CD4-positive, alpha-beta T cell treated with Interleukin-15 for 1 hour (primary cell): ENCODE results near the gene FCN1.

Source experiments
- DNase-seq: peaks from one replicate; pipeline ENCODE4 v3.0.0-alpha.2; 2020

Gene FCN1

DNA sequence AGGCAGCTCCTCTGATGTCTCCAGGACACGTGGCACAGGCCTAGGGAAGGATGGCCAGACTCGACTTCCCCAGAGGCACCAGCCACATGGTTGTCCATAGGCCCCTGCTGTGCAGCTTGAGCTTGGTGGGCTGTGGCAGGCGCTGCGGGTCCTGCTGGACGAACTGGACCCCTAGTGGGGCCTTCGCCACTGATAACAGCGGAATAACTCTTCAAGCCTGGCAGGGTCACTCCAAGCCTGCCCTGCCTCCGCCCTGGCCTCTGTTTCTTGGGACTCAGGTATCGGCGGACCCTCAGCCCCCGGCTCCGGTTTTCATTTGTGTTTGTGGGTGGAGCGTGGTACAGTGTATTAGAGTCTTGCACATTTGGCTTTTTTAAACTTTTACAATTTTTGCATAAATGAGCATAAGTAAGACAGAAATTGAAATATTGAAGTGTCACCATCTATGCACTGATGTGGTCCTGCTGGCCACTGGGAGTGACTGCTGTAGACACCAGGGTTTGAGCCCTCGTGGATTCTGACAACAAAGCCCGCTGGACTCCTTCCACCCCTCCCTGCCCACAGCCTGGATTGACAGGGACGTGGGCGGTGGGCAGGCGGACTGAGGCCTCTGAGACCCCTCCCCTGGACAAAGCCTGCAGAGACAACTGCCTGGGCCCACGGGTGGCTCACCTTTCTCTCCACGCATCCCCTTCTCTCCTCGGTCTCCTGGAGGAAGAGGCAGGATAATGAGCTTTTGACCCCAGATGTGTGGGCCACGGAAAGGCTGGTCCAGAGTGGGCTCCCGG lies 3.8 kb downstream of the FCN1 start:
- no peak for DNase-seq

DNA sequence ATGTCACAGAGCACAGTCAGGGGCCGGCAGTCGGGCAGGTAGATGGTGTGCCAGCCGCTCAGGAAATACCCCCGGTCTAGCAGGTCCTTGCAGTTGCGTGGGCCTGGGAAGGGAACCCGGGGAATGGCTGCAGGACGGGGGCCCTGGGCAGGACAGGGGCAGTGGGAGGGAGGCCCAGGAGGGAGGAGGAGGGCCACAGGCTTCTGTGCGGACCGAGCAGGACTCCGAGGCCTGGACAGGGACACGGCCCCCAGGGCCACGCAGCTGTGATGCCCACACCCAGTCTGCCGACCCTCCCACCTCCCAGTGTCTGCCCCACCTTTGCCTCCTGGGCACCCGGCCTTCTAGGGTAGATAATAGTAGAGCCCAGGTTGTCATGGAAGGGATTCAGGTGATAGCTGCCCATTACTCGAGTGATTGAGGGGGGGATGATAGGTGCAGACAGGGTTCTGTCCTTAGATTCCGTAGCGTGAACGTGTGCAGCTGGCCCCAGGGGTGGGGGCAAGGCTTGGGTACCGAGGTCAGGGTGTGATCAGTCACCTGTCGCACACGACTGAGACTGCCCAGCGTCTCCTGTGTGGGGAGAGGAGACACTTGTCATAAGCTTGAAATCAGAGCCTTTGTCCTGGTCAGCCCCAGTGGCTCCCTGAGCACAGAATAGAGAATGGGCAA lies 4.5 kb downstream of the FCN1 start:
- DNase-seq = no peak

DNA sequence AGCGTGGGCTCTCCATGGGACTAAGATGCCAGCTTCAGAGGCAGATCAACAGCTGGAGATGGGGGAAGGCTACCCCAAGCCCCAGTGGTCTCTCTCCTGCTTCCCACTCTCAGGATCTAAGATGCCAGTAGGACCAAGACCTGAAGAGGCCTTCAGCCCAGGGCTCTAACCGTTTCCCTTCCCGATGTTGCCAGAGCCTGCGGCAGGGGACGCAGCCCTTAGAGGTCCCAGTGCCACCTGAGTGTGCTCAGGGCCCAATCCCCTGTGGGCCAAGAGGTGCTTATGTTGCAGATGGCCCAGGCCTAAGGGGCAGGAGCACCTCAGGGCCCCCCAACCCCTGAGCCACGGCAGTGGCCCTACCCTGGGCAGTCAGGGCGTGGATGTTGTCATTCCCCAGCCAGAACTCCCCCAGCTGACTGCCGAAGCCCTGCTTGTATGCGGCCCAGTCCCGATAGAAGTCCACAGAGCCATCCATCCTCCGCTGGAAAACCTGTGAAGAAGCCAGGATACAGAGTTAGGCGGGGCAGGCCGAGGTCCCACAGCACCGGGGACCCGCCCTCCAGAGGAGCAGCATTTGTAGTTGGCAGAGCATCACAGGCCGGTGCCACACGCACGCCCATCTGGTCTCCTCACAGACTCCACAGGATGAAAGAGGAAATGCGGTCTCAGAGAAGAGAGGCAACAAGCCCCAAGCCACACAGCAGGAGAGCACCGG lies 5.4 kb downstream of the FCN1 start:
- no peak for DNase-seq

DNA sequence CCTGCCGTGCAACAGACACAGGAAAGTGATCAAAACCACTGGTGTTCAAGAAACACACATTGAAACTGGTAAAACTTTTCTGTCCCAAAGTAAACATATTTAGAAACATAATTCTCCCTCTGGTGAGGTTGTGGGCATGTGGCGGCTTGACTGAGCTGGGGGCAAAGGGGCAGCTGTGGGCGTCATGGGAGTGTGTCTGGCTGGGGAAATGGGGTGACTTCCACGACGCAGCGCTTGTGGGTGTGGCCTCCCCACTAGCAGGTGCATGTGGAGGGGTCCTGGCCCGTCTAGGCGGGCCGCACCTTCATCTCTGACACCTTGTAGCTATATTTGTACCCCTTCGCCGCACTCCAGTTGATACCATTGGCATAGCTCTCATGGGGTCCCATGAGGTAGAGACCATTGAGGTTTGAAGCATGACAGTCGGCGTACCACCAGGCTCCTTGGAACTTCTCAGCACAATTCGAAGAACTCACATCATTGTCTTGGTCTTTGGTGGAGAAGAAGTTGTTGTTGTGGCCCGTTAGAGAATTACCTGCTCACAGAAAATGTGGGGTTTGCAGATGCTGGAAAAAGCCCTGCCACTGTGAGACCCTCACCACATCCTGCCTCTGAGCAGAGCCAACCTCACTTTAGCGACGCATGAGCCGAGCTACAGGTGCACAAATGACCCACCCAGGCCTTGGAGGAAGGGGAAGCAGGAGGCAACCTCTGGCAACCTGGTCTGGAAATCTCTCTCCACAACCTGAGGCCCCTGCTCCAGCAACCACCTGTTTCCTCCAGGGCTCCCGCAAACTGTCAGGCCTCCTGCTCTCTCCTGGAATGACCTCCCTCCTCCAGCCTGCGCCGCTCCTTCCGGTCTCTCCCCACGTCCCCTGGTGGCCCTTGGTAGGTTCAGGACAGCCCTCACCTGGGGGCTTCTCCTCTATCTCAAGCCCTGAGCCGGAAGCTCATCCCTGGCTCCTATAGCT lies 7.9 kb downstream of the FCN1 start:
- DNase-seq = no peak

DNA sequence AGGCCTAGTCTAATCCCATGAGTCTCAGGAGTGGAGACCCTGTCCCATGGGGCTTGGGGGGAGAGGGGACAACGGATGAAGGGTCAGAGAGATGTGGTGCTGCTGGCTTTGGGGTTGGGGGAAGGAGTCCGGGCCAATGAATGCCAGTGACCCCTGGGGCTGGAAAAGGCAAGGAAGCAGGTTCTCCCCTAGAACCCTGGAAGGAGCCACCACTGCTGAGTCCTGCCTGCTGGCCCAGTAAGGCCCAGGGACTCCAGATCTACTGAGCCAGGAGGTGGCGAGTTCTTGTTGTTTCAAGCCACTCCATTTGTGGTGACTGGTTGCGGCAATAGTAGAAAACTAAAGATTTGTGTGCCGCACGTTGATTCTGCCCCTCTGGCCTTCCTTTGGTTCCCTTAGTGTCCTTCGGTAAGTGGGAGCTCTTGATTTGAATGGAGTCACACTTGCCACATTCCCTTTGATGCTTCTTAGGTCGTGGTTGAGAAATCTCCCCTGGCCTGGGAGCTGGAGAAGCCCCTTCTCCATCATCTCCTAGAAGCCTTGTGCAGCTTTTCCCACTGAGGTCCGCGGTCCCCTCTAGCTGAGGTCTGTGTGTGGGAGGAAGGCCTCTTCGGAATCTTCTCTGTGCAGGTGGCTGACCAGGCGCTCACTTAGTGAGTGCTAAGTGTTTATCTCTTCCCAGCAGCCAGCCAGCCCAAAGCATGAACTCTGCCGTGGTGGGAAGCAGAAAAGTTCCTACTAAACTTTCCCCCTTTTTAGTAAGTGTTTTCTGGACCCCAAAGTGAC lies 9.0 kb downstream of the FCN1 start:
- DNase-seq = no peak

DNA sequence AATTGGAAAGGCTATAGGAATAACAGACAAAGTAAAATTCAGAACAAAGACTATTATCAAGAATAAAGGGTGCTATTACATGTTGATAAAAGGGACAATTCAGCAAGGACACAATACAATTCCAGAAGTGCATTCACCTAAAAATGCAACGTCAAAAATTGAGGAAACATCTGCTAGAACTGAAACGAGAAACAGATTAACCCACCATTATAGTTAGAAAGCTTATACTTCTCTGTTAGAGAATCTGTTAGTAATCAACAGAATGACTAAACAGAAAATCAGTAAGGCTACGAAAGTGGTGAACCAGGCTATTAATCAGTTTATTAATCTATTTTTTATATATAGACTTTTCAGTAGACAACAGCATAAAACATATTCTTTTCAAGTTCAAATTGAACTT lies 14.8 kb downstream of the FCN1 start:
- no peak for DNase-seq

DNA sequence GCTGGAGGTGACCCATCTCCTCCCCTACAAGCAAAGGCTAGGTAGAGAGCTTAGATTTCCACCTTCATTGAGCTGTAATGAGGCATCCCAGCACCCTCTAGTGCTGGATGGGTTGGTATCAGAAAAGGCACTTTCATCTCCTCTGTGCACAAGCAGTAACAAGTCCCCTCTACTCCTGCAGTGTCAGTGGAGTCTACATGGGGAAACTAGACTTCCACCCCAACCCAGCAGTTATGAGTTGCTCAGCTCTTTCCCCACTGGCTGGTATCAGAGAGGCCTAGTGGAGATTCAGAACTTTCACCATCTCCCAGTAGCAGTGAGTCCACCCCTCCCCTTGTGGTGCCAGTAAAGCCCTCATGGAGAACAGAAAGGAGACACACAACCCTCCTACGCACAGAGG lies 17.9 kb downstream of the FCN1 start:
- DNase-seq = no peak

DNA sequence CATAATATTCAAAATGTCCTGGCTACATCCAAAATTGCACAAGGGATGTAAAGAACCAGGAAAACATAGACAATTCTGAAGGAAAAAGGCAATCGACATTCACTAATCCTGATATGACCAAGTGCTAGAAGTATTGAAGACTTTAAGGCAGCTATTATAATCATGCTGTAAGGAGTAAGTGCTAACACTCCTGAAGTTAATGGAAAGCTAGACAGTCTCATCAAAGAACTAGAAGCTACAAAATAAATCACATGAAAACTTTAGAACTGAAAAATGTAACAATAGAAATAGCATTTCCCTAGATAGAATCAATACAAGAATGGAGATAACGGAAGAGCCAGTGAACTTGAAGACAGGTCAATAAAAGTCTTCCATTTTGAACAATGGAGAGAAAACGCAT lies 18.5 kb downstream of the FCN1 start:
- DNase-seq = no peak

DNA sequence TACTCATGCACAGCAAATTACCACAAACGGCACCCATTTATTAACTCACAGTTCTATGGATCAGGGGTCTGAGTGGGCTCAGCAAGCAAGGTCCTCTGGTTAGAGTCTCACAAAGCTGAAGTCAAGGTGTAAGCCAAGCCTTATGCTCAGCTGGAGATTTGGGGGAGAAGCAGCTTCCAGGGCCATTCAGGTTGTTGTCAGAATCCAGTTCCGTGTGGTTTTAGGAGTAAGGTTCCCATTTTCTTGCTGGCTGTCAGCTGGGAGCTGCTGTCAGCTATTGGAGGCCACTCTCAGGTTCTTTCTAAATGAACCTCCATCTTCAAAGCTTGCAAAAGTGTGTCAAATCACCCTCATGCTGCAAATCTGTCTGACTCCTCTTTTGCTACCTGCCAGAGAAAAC lies 19.4 kb downstream of the FCN1 start:
- DNase-seq = no peak

DNA sequence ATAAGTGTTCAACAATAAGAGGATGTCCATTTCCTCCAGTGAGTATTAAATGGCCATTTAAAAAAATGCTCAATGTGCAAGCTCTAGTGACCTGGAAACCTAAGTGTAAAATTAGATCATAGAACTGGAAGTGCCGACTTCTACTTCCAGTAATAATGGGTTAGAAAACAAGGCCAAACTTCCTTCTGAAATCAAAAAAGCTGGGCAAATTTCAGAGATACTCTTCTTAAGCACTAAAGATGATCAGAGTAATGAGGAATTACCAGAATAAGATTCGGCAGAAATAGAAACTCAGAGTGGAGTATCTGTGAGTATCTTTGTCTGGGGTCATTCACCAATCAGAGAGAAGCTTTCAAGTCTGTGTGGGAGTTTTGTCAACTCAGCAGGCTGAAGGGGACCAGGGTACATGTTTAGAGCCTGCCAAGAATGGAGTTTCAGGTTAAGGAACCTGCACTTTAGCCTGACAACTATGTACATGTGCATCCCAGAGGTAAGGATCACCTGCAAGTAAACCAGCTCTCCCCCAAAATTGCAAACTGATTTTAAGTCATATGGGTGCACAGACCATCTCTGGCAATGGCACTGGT lies 20.0 kb downstream of the FCN1 start:
- no peak for DNase-seq

DNA sequence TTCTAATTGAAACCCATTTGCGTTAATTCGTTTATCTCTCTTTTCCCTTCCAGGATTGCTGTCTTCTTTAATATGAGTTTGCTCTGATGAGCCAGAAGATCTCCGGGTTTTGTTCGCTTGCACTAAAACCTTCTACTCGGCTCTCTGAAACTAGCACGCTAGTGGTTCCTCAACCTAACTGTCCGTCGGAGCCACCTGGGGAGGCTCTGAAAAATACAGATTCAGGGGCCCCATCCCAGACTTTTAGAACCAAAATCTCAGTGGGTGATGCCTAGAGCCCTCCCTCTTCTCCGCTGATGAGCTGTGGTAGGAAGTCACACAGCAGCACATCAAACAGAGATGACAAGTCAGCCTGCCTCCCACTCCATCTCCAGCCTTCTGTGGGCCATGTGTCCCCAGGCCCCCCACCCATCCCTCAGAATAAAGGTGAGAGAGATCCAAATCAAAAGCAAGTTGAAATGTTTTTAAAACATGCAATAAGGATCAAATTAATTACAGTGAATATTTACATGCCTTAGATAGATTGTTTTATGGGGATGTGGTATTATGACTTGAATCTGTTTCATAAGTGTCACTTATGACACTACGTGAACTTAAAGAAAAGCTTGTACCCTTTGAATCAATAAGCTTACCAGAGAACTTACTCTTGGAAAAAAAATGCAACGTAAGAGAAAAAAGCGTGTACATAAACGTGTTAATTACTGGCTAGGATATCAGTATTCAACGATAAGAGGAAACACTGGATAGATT lies 20.7 kb downstream of the FCN1 start:
- no peak for DNase-seq

DNA sequence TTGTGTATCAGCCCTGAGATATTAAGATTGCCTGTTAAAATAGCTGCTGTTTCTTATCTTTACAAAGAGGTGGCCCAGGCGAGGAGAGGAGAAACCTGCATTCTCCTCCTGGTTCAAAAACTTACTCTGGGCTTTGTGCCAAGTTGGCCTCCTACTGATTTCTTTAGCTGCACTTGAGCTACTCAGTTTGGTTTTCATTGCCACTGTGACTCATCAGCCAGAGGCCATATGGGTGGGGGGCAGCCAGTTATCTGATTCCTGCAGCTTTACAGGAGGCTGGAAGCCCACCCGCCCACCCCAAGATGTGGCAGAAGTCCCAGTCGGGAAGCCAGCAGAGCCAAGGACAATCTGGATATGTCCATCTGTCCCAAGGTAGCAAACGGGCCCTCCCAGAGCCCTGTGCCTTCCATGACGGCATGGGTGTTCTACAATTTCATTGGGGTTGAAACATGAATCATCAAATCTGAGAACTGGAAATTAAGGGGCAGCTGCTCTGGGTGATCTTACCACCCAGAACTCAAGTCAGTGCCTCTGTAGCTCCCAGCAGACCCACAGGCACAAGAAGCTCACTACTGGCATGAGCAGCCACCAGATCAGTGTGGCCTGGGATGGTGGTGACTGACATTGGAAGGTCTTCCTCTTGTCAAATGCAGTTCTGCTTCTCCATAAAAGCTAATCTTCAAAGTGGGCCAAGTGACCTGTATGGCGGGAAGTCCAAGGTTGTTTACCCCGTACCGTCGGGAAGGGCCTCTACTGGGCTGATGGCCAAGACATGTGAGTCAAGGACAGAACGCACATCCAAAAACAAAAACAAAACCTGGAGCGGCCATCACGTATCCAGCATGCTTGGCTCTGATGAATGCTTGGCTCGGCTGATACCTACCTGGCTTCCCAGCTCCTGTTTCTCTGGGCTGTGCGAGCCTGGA lies 21.5 kb downstream of the FCN1 start:
- no peak for DNase-seq

DNA sequence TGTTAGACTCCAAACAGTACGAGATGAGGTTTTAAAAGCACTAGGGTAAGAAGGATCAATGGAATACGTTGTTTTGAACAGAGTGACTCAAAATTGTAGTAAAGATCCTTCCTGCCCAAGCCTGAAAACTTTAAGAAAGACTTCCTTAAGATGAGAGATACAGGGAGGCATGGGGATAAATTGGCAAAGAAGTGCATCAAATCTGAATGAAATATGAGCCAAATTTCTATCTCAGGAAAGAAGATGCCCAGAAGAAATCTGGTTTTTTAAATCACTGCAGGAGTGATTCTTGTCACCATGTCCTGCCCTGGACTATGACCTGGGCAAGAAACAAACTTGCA lies 22.2 kb downstream of the FCN1 start:
- no peak for DNase-seq

DNA sequence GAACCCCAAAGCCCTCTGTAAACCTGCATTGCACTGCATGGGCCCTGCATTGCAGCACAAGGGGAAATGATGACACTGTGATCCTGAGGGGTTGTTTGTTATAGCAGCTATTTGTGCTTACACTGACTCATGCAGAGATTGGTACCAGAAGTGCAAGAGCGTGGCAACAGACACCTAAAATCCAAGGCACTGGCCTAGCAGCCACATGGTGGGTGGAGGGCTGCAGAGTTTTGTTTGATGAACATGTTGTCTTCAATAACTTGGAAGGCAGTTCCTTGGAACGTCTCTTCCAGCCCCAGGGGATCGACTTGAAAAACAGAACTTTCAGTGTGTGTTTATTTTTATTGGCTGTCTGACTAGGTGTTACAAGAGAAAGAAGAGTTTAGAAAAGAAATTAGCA lies 22.6 kb downstream of the FCN1 start:
- no peak for DNase-seq

DNA sequence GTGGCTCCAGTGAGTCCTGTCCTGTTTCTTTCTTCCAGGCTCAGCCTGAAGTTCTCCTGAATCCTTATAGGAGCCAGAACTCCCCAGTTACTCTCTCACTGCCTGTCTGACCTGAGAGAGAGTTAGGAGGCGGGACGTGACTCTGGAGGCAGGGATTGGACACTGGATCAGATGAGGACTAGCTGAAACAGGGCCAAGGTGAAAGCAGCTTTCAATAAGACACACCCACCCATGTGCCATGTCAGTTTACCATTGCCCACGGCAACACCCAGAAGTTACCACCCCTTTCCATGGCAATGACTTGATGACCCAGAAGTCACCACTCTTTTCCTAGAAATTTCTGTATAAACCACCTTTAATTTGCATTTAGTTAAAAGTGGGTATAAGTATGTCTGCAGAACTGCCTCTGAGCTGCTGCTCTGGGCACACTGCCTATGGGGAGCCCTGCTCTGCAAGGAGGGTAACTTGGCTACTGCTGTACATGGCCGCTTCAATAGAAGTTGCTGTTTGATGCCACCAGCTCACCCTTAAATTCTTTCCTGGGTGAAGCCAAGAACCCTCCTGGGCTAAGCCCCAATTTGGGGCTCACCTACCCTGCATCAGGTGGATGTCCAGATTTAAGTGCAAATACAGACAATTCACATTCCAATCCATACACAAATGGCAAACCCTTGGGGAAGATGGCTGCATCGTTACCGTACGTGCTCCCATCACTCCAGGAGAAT lies 23.4 kb downstream of the FCN1 start:
- DNase-seq = no peak

DNA sequence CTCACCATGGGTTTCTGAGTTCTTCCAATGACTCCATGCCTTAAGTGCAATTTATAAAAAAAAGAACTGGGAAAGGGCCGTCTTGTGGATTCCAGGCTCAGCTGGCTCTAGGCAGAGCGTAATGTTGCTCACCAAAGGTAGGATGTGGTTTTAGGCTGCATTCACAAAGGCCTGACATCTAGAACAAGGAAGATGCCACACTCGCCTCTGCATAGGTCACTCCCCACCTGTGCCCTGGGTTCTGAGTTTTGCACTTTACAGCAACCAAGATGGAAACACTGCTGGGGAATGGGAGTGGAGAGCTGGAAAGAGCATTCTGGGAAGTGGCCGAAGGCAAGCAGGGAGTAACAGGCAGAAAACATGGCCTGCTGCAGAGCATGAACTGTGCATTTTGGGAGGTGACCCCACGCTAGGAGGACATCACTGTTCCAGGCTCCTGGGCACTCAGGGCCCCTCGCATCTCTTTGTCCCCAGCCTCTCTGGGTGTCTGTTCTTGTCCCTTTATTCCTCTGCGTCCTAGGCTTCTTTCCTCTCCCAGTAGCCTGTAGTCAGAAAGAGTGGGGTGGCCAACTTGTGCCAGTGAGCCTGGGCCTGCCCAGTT lies 24.8 kb downstream of the FCN1 start:
- no peak for DNase-seq

DNA sequence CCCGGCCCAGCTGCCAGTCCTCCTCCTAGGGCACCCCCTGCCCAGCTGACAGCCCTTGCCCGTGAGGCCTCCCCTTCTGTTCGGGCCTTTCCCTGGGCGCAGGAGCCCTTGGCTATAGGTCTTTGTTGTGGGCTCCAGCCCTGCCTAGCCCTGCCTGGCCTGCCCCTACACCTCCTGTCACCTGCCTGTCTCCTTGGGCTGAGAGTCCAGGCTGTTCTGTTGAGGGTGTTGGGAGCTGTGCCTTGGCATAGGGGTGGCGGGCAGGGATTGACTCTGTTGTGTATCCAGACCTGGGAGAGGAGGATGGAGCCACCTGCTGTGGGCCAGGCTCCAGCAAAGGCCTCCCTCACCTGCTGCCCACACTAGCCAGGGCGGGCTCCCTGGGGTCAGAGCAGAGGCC lies 25.5 kb downstream of the FCN1 start:
- no peak for DNase-seq

DNA sequence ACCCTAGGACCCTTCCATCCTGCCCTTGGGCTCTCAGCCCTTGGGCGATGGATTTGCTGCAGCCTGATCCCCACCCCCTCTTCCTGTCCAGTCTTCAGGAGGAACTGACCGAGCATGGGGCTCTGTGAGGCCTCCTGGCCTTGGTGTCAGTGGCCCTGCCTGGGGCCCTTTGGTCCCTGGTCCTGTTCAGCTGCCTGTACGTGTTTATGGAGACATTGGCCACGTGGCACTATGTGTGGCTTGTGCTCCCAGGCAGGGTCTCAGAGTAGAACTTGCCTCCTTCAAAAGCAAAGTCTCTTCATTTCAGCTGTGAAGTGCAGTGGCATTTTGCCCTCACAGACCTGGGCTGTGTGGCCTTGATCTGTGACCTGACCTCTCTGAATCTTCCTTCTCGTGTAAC lies 26.0 kb downstream of the FCN1 start:
- DNase-seq = no peak

DNA sequence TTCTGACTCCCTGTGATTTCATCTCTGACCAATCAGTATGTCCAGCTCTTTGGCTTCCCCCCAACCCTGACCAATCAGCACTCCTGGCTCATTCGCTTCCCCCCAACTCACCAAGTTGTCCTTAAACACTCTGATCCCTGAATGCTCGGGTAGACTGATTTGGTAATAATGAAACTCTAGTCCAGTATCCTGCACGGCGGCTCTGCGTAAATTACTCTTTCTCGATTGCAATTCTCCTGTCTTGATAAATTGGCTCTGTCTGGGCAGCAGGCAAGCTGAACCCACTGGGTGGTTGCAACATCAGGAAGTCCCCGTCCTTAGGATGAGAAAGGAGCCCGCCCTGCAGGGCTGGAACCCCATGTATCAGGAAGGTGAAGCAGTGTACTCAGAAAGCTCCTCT lies 26.7 kb downstream of the FCN1 start:
- no peak for DNase-seq
